HepG2 (cell line): ENCODE measurements around the gene PEX3. TPM values are rescaled to one million over a fixed set of nuclear protein-coding genes. Genes with fewer than 3 reads are reported as not detected.

Experiments used
- BCLAF1 ChIP-seq: fragments of 450-650 bp; IDR thresholded peaks from 2 replicates; pipeline ENCODE4 v1.6.1; 2017; ENCODE audit warnings: mild to moderate bottlenecking
- ESRRA ChIP-seq: sonication (generic); formaldehyde crosslinking; IDR thresholded peaks from 2 replicates; pipeline ENCODE4 v1.5.1; 2020; ENCODE audit warnings: mild to moderate bottlenecking, low read depth, missing genetic modification reagents
- KLF13 ChIP-seq: sonication (generic); formaldehyde crosslinking; IDR thresholded peaks from 2 replicates; pipeline ENCODE4 v1.4.0; 2020; ENCODE audit warnings: mild to moderate bottlenecking, missing genetic modification reagents
- NKX3-1 ChIP-seq: sonication (generic); formaldehyde crosslinking; IDR thresholded peaks from 2 replicates; pipeline ENCODE4 v1.5.0; 2020; ENCODE audit warnings: missing genetic modification reagents
- REL ChIP-seq: sonication (generic); formaldehyde crosslinking; conservative IDR thresholded peaks from 2 replicates; pipeline ENCODE4 v1.8.0; 2022; ENCODE audit warnings: mild to moderate bottlenecking, missing genetic modification reagents, moderate library complexity
- STAT6 ChIP-seq: sonication (generic); formaldehyde crosslinking; IDR thresholded peaks from 2 replicates; pipeline ENCODE4 v1.4.0; 2020; ENCODE audit warnings: missing genetic modification reagents, mild to moderate bottlenecking, borderline replicate concordance
- TAF1 ChIP-seq: sonication (generic); formaldehyde crosslinking; IDR thresholded peaks from 2 replicates; pipeline ENCODE4 v1.4.0; 2020; ENCODE audit warnings: missing genetic modification reagents
- ZBTB21 ChIP-seq: sonication (generic); formaldehyde crosslinking; IDR thresholded peaks from 2 replicates; pipeline ENCODE4 v1.4.0; 2020; ENCODE audit warnings: missing genetic modification reagents
- ZMYM4 ChIP-seq: sonication (generic); formaldehyde crosslinking; IDR thresholded peaks from 2 replicates; pipeline ENCODE4 v1.8.1; 2023; ENCODE audit warnings: mild to moderate bottlenecking, missing genetic modification reagents
- ZNF850 ChIP-seq: sonication (generic); formaldehyde crosslinking; conservative IDR thresholded peaks from 2 replicates; pipeline ENCODE4 v1.9.0; 2021; ENCODE audit warnings: mild to moderate bottlenecking, missing genetic modification reagents
- polyA plus RNA-seq, 8 experiments: library from polyadenylated mRNA; depleted of rRNA in 3 of 8; stranded (reverse) in 7 of 8; unstranded in 1 of 8; fragments of >200 nt; fragmentation: Illumina TruSeq in 4 of 8; extraction: Trizol in 4 of 8; gene quantifications; 2 replicates each; pipeline versions ENCODE4 v1.2.1 to v1.2.3, GENCODE V29; 2011 to 2016; ENCODE audit warnings: low read depth in 4 of 8, missing spikeins in 1 of 8, mixed read lengths in 1 of 8; ENCODE audit not compliant: insufficient read depth in 1 of 8
- total RNA-seq, 5 experiments: library from RNA; depleted of rRNA; stranded (reverse); fragments of >200 nt; fragmentation: Illumina TruSeq; extraction: Trizol; gene quantifications; 2 replicates each; pipeline ENCODE4 v1.2.3, GENCODE V29; 2016; ENCODE audit warnings: low read depth in 1 of 5
- TF ChIP-seq, protein P1 (sequence below): sonication (generic); formaldehyde crosslinking; IDR thresholded peaks from 2 replicates; pipeline ENCODE4 v1.4.0; 2020; ENCODE audit warnings: mild to moderate bottlenecking, missing genetic modification reagents
- TF ChIP-seq, protein P2 (sequence below): sonication (generic); formaldehyde crosslinking; IDR thresholded peaks from 2 replicates; pipeline ENCODE4 v1.4.0; 2020; ENCODE audit warnings: missing genetic modification reagents, borderline replicate concordance

PEX3 gene
- total and polyA plus RNA-seq, 2 of the 13 experiments (the other 11 are each of a cell fraction or from before 2014, with no cell fraction given) = 30.9 to 40.8 TPM

- TF ChIP-seq KLF13 (CRISPR knock-in tag) (peak; percentile 91; the same call in 1 of the 2 replicates), BCLAF1 (no peak), ZNF850 (CRISPR knock-in tag) (0 out of 2 replicates have a peak, but pooled peaks have one; percentile 76), TAF1 (CRISPR knock-in tag) (peak; percentile 98), STAT6 (no peak), NKX3-1 (CRISPR knock-in tag) (peak; percentile 95), ZMYM4 (peak; percentile 99), ESRRA (CRISPR knock-in tag) (peak; percentile 87), ZBTB21 (peak; percentile 72), REL (CRISPR knock-in tag) (peak; percentile 98)
- TF ChIP-seq, protein P1, sequence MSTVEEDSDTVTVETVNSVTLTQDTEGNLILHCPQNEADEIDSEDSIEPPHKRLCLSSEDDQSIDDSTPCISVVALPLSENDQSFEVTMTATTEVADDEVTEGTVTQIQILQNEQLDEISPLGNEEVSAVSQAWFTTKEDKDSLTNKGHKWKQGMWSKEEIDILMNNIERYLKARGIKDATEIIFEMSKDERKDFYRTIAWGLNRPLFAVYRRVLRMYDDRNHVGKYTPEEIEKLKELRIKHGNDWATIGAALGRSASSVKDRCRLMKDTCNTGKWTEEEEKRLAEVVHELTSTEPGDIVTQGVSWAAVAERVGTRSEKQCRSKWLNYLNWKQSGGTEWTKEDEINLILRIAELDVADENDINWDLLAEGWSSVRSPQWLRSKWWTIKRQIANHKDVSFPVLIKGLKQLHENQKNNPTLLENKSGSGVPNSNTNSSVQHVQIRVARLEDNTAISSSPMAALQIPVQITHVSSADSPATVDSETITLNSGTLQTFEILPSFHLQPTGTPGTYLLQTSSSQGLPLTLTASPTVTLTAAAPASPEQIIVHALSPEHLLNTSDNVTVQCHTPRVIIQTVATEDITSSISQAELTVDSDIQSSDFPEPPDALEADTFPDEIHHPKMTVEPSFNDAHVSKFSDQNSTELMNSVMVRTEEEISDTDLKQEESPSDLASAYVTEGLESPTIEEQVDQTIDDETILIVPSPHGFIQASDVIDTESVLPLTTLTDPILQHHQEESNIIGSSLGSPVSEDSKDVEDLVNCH (CRISPR knock-in tag) = no peak
- TF ChIP-seq, protein P2, sequence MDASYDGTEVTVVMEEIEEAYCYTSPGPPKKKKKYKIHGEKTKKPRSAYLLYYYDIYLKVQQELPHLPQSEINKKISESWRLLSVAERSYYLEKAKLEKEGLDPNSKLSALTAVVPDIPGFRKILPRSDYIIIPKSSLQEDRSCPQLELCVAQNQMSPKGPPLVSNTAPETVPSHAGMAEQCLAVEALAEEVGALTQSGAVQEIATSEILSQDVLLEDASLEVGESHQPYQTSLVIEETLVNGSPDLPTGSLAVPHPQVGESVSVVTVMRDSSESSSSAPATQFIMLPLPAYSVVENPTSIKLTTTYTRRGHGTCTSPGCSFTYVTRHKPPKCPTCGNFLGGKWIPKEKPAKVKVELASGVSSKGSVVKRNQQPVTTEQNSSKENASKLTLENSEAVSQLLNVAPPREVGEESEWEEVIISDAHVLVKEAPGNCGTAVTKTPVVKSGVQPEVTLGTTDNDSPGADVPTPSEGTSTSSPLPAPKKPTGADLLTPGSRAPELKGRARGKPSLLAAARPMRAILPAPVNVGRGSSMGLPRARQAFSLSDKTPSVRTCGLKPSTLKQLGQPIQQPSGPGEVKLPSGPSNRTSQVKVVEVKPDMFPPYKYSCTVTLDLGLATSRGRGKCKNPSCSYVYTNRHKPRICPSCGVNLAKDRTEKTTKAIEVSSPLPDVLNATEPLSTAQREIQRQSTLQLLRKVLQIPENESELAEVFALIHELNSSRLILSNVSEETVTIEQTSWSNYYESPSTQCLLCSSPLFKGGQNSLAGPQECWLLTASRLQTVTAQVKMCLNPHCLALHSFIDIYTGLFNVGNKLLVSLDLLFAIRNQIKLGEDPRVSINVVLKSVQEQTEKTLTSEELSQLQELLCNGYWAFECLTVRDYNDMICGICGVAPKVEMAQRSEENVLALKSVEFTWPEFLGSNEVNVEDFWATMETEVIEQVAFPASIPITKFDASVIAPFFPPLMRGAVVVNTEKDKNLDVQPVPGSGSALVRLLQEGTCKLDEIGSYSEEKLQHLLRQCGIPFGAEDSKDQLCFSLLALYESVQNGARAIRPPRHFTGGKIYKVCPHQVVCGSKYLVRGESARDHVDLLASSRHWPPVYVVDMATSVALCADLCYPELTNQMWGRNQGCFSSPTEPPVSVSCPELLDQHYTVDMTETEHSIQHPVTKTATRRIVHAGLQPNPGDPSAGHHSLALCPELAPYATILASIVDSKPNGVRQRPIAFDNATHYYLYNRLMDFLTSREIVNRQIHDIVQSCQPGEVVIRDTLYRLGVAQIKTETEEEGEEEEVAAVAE (CRISPR knock-in tag) = peak; percentile 96
Measured at GRCh38 chr6:143450453-143451371, at the start of gene PEX3, which contains the start of gene ADAT2 (continued).
